EH (cell line): ENCODE results near the gene BRINP3.
"Not testable (repeated sequence)": the region's sequence is repeated elsewhere in the genome, so short reads cannot be mapped to it uniquely, and the experiment has no call there.

Experiments
- DNase-seq: peaks from one replicate; pipeline ENCODE4 v3.0.0-alpha.2; 2015; ENCODE audit warnings: low read depth

BRINP3 gene

GRCh38 chr1:190179817-190180216 lies 297.8 kb downstream of the BRINP3 start:
- no peak for DNase-seq

GRCh38 chr1:190178827-190179226 lies 298.8 kb downstream of the BRINP3 start:
- DNase-seq = no peak

- no peak for DNase-seq
These were observed 300.1 kb downstream of the BRINP3 start for GRCh38 chr1:190177555-190177954.

GRCh38 chr1:190176776-190177175 lies 300.9 kb downstream of the BRINP3 start:
- no peak for DNase-seq

- no peak for DNase-seq
These were observed 302.3 kb downstream of the BRINP3 start for GRCh38 chr1:190175320-190175719.

- no peak for DNase-seq
These were observed 304.8 kb downstream of the BRINP3 start for GRCh38 chr1:190172651-190173430.

- no peak for DNase-seq
These were observed 307.3 kb downstream of the BRINP3 start for GRCh38 chr1:190170321-190170720.

- DNase-seq = no peak
These were observed 308.2 kb downstream of the BRINP3 start for GRCh38 chr1:190169311-190170067.

- no peak for DNase-seq
These were observed 308.8 kb downstream of the BRINP3 start for GRCh38 chr1:190168893-190169280.

GRCh38 chr1:190168116-190168892 lies 309.4 kb downstream of the BRINP3 start:
- no peak for DNase-seq

GRCh38 chr1:190159146-190159545 lies 318.5 kb downstream of the BRINP3 start:
- no peak for DNase-seq

GRCh38 chr1:190154744-190155143 lies 322.9 kb downstream of the BRINP3 start:
- no peak for DNase-seq

- no peak for DNase-seq
These were observed 330.0 kb downstream of the BRINP3 start for GRCh38 chr1:190147616-190148015.

GRCh38 chr1:190144650-190145049 lies 333.0 kb downstream of the BRINP3 start:
- no peak for DNase-seq

- no peak for DNase-seq
These were observed 337.0 kb downstream of the BRINP3 start for GRCh38 chr1:190140644-190141043.

- no peak for DNase-seq
These were observed 339.0 kb downstream of the BRINP3 start for GRCh38 chr1:190138702-190139101.

- DNase-seq = no peak
These were observed 339.4 kb downstream of the BRINP3 start for GRCh38 chr1:190138266-190138665.

- no peak for DNase-seq
These were observed 348.3 kb downstream of the BRINP3 start for GRCh38 chr1:190129366-190129765.

- no peak for DNase-seq
These were observed 350.9 kb downstream of the BRINP3 start for GRCh38 chr1:190126728-190127127.

GRCh38 chr1:190124068-190124467 lies 353.6 kb downstream of the BRINP3 start:
- no peak for DNase-seq

GRCh38 chr1:190120564-190120963 lies 357.1 kb downstream of the BRINP3 start:
- not testable (repeated sequence) for DNase-seq

- DNase-seq = no peak
These were observed 358.0 kb downstream of the BRINP3 start for GRCh38 chr1:190119683-190120082.

GRCh38 chr1:190116921-190117320 lies 360.7 kb downstream of the BRINP3 start:
- DNase-seq = no peak
